HG03457 (cell line): Measurements from ENCODE around the gene TRAK1.
"Not testable (repeated sequence)": the region's sequence is repeated elsewhere in the genome, so short reads cannot be mapped to it uniquely, and the experiment has no call there.

Experiments used
- ATAC-seq: cut with Tn5 transposase; IDR thresholded peaks from one replicate; pipeline ENCODE4 v1.9.1; 2021; ENCODE audit warnings: moderate number of reproducible peaks; ENCODE audit not compliant: unreplicated experiment

The TRAK1 gene, protein sequence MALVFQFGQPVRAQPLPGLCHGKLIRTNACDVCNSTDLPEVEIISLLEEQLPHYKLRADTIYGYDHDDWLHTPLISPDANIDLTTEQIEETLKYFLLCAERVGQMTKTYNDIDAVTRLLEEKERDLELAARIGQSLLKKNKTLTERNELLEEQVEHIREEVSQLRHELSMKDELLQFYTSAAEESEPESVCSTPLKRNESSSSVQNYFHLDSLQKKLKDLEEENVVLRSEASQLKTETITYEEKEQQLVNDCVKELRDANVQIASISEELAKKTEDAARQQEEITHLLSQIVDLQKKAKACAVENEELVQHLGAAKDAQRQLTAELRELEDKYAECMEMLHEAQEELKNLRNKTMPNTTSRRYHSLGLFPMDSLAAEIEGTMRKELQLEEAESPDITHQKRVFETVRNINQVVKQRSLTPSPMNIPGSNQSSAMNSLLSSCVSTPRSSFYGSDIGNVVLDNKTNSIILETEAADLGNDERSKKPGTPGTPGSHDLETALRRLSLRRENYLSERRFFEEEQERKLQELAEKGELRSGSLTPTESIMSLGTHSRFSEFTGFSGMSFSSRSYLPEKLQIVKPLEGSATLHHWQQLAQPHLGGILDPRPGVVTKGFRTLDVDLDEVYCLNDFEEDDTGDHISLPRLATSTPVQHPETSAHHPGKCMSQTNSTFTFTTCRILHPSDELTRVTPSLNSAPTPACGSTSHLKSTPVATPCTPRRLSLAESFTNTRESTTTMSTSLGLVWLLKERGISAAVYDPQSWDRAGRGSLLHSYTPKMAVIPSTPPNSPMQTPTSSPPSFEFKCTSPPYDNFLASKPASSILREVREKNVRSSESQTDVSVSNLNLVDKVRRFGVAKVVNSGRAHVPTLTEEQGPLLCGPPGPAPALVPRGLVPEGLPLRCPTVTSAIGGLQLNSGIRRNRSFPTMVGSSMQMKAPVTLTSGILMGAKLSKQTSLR

DNA sequence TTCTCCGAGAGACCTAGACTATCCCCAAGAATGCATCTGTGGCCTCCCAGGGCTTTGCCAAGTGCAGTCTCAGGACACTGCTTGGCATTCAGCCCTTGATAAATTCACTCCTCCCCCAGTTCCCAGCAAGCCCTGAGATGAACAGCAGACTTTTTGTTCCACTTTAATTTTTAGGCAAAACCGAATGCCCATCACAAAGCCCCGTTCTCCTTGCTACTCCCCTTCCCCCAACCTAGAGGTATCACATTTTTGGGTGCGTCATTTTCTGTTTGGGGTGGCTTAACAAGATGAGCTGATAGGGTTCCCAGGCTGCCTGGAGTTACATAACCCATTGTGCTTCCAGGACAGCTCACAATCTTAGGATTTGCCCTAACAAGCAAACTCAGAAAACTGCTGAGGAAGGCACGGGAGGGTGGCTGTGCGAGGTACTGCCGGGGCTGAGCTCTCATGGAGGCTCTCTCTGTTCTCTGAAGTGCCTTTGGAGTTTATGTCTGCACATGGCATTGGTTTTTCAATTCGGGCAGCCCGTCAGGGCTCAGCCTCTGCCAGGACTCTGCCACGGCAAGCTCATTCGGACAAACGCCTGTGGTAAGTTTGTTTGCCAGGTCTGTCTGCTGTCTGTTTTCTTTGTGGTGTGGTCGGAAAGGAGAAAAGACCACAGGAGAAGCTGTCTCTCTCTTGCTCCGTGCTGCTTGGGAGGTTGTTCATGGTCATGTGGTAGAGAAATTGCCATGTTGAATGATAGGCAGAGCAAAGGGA, at the start of gene TRAK1:
Gene TRAK1, plus strand, starts transcription at position 385 of the 759 bp plus-strand sequence. Its CDS starts 113 bp downstream, at position 498.
- no peak for ATAC-seq

DNA sequence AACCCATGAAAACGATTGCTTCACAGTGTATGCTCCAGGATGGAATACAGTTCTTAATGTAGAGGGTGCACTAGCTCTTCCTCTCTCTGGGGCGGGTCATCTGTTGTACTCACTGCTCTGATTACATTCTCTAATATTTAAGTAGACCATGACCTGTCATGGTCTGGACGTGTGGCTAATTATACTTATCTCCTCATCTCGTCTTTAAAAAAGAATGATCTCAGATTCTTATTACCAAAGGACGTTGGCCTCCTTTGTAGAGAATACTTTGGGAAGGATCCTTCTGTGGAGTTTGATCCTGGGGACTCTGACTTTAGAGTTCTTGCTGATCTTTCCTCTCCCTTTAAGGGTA, 48.4 kb upstream of the TRAK1 start:
- no peak for ATAC-seq

DNA sequence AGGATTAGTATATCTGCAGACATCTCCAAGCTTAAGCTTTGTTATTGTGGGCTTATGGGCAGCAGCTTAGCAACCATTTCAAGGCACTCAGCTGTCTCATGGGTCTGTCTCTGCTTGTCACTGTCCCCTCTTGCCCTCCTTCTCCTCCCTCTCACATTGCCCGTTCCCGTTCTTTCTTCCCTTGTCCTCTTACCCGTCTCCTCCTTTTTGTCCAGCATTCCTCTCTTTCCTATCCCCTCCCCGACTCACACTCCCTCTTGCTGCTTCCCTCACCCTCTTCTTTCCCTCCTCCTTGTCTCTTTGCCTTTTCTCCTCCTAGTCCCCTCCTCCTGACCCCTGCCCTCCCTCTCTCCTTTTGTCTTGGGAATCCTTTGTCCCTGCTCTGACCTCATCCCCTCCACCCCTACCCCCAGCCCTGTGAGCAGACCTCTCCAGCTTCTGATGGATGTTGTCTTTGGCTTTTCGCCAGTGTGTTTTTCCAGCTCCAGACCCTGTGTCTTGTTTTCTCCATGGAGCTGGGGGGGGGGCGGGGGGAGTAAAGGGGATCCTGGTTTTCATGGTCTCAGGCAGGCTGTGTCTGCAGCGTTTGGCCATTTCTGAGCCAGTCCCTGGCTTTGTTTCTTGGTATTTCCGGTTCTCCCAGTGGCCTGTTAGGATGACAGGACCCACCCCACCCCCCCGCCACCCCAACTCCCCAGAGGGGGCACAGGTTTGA, 47.9 kb upstream of the TRAK1 start:
- no peak for ATAC-seq

DNA sequence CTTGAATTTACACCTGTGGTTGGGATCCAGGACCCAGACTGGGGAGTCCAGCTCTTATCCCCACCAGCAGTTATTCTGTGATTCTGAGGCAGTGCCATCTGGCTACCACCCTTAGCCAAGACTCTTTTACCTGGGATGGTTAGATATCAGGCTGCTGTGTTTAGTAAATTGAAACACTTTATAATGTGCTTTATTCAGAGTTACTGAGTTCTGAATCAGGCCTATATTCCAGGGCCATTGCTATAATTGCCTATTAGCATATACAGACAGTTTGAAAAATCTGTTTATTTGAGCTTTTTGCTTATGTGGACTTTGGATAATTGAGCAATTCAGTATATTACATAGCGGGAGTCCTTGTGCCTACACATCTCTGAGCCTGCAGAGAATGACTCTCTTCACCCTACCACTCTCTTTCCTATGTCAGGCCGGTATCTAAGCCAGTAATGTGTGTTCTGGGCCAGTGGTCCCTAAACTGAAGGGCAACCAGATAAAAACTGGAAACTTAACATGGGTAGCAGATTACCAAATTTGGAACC, 45.4 kb upstream of the TRAK1 start:
- no peak for ATAC-seq

DNA sequence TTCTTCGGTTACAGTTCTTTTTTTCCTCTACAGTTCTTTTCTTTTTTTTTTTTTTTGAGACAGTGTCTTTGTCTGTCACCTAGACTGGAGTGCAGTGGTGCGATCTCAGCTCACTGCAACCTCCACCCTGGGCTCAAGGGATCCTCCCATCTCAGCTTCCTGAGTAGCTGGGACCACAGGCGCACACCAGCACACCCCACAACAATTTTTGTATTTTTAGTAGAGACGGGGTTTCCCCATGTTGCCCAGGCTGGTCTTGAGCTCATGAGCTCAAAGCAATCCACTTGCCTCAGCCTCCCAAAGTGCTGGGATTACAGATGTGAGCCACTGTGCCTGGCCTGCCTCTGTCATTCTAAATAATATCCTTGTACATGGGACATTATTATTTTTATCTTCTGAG, 42.6 kb upstream of the TRAK1 start:
- ATAC-seq: not testable (repeated sequence)

DNA sequence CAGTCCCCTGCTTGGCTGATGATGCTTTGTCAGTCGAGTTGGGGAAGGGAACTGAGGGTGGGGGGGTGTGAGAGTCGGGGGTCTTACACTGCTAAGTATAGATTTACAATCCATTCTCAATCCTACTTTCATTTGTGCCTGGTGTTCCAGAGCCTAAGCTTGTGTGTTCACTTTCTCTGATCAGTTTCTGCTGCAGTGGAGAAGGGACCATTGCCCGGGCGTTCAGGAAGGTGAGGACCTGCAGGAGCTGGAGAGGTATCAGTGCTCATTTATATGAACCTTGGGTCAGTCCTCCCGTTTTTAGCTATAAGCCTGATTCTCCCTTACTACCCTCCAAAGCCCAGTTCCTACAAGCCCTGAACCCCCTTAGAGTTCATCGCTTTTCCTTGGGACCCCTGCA, 41.0 kb upstream of the TRAK1 start:
- no peak for ATAC-seq

DNA sequence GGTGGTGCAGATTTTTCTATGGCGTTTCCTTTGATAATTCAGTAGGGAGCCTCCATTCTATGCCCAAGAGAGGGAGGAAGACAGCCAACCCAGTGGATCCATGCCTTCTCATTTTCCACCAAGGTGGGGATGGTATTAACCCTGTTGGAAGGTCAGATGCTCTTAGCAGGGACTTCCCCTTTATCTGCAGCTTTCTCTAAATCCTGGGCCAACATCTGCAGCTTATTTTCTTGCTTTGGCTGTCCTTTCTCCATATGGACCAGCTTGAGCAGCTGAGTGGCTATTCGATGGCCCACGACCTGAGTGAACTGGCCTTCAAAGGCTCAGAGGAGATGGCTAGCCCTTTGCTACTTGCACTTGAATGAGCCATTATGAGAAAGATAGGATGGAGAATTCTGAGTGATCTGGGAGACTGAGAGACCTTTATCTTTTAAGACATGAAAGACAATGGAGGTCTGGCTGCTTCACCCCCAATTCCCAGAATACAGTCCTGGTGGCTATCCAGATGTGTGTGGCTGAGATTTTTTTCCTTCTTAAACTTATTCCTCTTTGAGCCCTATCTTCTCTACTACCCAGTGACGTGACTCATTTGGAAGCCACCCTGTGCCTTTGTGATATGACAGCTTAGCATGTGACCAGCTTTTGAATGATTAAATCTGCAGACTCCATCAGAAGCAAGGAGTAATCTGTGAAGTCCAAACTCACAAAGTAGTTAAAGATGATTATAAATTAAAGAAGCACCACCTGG, 39.6 kb upstream of the TRAK1 start:
- no peak for ATAC-seq

DNA sequence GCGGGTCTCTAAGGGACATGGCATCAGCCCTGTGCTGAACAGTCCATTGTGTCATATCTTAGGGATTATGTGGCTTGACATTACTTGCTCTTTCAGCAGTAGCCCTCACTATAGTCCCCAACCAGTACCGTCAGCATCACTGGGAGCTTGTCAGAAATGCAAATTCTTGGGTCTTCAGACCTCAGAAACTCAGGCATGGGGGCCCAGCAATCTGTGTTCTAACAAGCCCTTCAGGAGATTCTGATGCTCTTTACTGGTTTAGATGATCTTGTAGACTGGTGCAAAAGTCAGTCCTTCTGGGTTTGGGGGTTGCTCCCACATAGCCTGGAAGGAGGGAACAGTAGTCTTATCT, 39.0 kb upstream of the TRAK1 start:
- ATAC-seq: no peak

DNA sequence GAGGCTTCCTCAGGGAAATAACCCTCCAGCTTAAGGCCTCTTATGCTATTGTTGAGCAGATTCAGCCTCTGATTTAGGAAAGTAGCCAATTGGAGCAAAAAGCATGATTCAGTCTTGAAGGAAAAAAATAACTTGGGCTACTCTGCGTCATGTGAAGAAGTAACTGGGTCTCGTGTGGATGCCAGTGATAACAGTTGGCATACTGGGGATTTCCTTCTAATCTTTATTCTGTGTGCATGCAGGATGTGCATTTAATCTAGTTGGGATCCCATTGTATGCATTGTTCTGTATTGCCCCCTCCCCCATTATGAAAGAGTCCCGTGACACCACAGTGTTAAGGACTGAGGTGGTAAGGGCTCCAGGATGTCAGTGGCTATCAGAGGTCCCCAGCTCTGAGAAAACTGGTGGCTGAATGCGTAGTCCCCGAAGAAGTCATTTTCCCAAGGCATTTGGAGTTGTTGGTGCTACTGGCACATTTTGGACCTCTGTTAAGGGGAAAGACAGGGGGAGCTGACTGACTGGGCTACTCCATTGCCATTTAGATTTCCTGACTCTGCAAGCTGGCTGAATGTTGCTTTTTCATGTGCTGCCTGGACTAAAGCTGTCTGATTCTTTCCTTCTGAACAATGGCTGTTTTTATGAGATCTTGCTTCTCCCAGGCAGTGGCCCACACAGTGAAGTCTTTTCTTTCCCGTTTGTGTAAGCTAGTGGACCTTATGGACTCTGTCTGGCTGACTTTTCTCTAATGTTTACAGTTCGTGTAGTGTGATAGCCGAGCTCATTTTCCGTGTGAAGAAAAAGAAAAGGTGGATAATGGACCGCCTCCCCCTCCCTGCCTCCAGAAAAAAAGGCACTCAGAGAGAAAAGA, 38.4 kb upstream of the TRAK1 start:
- no peak for ATAC-seq

DNA sequence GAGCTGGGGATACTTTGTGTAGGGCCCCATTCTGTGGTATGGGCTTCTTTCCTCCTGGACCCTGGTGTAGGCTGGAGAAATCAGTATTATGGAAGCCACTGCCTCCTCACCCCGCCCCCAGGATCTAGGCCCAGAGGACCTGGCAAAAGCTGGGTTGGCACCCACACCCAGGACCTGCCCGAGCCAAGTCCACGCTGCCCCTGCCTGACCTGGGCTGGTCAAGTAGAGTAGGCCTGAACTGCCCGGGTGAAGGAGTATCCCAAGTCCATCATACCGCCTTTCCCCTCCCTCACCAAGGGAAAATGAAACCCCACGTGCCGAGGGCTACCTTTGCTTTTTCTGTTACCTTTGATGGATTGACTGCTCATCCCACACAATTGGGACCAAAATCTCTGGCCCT, 37.7 kb upstream of the TRAK1 start:
- ATAC-seq: no peak

DNA sequence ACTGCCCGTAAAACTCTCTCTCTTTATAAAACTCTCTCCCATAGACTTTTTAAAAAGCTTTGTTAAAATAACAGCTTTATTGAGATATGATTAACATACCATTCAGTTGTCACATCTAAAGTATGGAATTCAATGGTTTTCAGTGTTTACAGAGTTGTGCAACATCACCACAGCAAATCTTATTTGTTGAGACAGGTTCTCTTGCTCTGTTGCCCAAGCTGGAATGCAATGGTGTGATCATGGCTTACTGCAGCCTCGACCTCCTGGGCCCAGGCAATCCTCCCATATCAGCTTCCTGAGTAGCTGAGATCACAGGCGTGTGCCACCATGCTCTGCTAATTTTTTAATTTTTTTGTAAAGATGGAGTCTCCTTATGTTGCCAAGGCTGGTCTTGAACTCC, 35.9 kb upstream of the TRAK1 start:
- ATAC-seq: no peak

DNA sequence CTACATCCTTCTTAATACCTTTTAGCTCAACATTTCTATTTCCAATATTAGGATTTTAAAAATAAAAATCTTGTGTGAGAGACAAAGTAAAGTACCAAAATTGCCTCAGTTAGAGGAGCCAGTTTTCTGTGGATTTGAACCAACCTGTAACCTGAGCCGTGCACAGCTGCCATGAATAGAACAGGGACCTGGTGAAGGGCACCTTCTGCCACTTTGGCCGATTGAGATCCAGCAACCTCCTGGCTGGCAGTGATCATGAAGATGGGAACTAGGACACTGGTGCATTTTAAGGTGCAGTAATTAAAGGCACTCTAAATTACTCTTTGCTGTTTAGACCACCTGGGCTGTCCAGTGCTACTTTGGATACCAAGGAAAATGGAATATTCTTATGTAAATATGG, 34.3 kb upstream of the TRAK1 start:
- no peak for ATAC-seq

DNA sequence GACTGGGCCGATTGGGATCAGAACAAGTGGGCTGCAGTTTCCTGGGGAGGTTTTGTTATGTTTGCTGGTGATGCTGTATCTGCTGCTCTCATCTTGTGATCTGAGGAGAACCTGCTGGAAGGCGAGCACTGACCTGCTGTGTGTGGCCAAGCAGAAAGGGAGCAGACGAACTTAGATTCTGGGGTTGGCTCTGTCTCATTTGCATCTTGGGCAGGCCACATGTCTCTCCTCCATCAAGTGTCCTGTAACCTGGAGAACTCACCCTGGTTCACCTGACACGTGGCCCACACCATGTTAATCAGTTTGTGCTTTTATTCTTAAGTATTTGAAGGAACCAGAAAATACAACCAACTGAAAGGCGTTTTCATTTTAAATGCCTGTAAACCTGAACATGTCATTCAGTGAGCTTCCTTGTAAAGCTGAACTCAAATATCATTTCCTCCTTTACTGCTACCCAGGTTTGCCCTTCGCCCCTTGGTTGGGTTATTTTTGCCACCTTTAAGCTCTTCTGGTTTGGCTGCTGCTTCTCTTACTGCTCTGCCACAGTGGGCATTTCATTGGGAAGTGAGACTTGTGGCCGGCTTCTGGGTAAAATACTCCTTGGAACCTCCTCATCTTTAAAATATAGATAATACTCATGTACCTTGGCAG, 33.5 kb upstream of the TRAK1 start:
- ATAC-seq: no peak

DNA sequence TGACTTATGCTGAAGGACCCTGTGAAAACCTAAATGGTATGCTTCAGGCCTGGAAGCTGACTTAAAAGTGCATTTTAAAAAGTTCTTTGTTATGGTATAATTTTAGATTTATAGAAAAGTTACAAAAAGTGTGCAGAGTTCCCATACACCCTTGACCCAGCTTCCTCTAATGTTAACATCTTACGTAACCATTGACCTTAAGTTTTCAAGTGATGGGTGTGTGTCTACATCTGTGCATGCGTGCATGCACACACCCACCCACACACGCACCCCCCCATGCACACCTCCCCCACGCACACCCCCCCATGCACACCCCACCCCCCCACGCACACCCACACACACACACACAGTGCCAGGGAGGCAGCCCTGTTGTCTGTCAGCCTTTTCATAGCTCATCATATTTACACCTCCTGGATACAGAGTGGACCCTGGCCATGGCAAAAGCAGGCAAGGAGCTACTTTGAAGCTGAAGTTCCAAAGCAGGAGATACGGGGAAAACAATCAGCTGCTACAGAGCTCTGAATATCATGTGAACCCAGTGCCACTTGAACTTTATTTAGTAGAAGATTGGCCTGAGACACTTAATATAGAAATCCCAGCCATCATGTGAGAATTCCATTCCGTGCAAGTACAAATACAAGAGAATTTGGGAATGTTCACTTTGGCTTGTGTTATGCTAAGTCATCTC, 30.0 kb upstream of the TRAK1 start:
- no peak for ATAC-seq

DNA sequence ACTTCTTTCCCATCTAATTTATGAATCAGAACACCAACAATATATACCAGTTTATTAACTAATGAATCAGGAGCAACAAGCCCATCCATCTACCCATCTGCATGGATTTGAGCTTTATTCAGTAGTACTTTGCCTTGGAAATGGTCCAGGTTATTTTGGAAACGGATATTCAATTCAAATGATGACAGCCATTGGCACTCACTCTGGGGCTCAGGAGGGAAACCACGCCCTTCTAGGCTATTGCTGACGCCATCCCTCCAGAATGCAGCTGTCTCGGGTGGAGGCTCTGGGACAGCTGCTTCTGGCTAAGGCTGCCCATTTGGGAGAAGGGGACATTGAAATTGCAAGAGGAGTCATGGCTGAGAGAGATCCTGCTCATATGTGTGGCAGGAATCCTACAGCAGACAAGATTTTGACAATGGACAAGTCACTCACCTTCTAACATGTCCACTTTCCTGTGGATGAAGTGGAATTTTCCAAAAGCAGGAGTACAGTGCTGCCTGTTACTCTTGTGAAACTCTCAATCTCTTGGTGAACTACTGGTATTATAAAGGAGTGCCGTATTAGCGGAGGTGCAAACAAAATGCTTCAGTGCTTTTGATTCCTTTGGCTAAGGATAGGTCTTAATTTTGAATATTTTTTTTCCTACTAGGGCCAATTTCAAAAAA, 29.3 kb upstream of the TRAK1 start:
- ATAC-seq: no peak

DNA sequence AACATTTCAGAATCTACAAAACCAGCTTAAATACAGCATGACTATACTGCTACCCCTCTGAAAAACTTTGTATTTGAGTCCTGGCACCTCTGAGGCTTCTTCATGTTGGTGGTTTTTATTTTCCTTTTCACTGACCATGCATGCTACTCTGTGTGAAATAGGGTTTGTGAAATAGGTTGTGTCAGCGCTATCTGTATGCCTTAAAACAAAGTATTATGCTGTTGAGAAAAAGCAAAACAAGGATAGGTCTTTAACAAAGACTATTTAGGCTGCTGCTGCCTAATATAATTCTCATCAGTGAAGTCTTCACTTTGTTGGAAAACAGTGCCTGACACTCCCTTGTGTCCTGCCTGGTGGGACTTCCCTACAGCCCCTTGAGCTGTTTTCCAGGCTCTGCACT, 28.7 kb upstream of the TRAK1 start:
- ATAC-seq: no peak

DNA sequence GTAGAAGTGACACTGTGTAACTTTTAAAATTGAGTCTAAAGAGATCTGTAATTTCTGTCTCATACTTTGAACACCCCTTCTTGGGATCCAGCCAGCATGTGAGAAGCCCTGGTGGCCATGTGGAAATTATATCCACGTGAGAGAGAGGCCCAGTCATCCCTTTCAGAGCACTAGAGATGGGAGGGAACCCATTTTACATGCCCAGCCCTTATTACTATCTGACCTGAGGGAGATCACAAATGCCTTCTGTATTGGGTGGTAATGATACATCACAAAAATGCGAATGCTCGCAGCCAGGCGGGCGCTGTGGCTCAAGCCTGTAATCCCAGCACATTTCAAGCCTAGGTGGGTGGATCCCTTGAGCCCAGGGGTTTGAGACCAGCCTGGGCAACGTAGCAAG, 27.3 kb upstream of the TRAK1 start:
- ATAC-seq: no peak
